Lower leg skin (tissue), 4 donors: ENCODE data around the gene DUOXA2. TPM values are rescaled to one million over a fixed set of nuclear protein-coding genes. Genes with fewer than 3 reads are reported as not detected.

ENCODE experiments used
- DNase-seq, 2 donors: peaks; one replicate each; pipeline ENCODE4 v3.0.0-alpha.2; 2019; ENCODE audit warnings: low spot score in 2 of 2
- H3K4me3 ChIP-seq: fragments of 200-600 bp; sonication (generic); 2 replicates; pipeline ENCODE4 v1.5.1; 2017; ENCODE audit warnings: mild to moderate bottlenecking, low read depth; ENCODE audit not compliant: poor library complexity, severe bottlenecking
- POLR2A ChIP-seq, 2 donors: fragments of 450-650 bp; IDR thresholded peaks; one replicate each; pipeline ENCODE4 v1.6.1; 2016 to 2017; ENCODE audit warnings: antibody characterized with exemption in 2 of 2, mild to moderate bottlenecking in 1 of 2, moderate library complexity in 1 of 2
- WGBS, 2 donors: methylation state at CpG; one replicate each; pipeline ENCODE4 v1.1.5; 2018; 5-methylcytosine and 5-hydroxymethylcytosine counted together
- intact Hi-C: fragments of 100-400 bp; cut with DNase I; formaldehyde crosslinking; loops from one replicate; pipeline ENCODE4 v1.15.0; 2023; ENCODE audit warnings: low total_unique reads
- total RNA-seq, 4 donors: library from RNA; depleted of rRNA; stranded (reverse); fragments of >200 nt; gene quantifications; one replicate each; pipeline ENCODE4 v1.1.0, GENCODE V29; 2016
- TF ChIP-seq, protein P1 (sequence below), 3 donors: fragments of 450-650 bp; IDR thresholded peaks; one replicate each; pipeline ENCODE4 v1.5.1; 2016; ENCODE audit warnings: antibody characterized with exemption in 3 of 3, mild to moderate bottlenecking in 3 of 3, moderate library complexity in 2 of 3

DUOXA2 gene
- total RNA-seq, 4 donors from 2014 or later = not detected

DNA sequence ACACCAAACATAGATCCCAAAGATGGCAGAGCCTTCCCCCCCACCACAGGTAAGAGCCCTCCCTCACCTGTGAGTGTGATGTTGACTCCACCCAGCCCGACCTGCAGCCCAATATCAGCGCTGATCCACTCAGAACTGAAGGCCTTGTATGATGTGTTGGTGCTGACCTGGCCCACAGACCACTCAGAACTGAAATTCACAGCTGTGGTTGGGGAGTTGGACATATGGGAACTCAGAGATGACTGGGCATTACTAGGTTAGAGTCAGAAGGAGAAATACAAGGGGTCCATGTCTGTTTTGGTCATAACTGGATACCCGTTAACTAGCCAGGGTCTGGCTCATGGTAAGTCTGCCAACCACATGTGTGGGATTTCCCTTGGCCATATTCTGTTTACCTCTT is 6.9 kb downstream of the DUOXA2 start:
- 89 to 91% methylated on average over 3 of the region's 3 CpGs for WGBS, 2 donors
- intact Hi-C loops = no loop called here

DNA sequence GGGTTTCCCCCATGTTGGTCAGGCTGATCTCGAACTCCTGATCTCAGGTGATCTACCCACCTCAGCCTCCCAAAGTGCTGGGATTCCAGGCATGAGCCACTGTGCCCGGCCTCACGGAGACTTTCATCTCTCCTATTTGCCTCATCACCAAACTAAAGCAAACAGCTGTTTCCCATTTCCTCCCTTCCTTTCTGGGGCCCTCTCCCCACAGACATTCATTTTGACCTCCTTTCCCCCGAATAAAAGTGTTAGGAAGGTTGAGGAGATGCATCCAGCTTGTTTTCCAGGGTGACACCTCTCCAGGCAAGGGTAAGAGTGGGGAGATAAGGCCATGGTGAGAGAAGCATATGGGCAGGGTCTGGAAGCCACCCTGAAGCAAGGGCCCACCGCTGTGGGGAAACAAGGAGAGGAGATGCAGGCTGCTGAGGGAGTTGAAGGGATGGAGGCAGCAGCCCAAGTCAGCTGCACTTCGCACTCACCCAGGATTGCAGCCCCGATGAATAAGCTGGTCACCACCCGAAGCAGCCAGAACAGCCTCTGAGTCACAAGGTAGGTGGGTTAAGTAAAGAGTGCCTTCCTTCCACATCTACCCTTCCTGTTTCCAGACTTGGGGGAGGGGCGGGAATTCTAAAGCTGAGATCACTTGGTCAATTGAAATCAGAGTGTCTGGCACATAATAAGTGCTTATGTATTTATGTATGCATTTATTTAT is 7.7 kb downstream of the DUOXA2 start:
- H3K4me3 ChIP-seq = no peak overlapping the region
- 53 to 64% methylated on average over 9 of the region's 9 CpGs for WGBS, 2 donors
- TF ChIP-seq, protein P1, sequence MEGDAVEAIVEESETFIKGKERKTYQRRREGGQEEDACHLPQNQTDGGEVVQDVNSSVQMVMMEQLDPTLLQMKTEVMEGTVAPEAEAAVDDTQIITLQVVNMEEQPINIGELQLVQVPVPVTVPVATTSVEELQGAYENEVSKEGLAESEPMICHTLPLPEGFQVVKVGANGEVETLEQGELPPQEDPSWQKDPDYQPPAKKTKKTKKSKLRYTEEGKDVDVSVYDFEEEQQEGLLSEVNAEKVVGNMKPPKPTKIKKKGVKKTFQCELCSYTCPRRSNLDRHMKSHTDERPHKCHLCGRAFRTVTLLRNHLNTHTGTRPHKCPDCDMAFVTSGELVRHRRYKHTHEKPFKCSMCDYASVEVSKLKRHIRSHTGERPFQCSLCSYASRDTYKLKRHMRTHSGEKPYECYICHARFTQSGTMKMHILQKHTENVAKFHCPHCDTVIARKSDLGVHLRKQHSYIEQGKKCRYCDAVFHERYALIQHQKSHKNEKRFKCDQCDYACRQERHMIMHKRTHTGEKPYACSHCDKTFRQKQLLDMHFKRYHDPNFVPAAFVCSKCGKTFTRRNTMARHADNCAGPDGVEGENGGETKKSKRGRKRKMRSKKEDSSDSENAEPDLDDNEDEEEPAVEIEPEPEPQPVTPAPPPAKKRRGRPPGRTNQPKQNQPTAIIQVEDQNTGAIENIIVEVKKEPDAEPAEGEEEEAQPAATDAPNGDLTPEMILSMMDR (IDR thresholded peaks at IDR 0.05) = no peak
- no peak for TF ChIP-seq POLR2A (IDR thresholded peaks at IDR 0.05)
- DNase-seq = no peak
- intact Hi-C loops = no loop called here

More for the DNA sequence above, 6.9 kb downstream of the DUOXA2 start:
- no peak overlapping the region for H3K4me3 ChIP-seq
- DNase-seq = no peak
- TF ChIP-seq POLR2A (IDR thresholded peaks at IDR 0.05) = no peak
- TF ChIP-seq, protein P1 (IDR thresholded peaks at IDR 0.05) = no peak

DNA sequence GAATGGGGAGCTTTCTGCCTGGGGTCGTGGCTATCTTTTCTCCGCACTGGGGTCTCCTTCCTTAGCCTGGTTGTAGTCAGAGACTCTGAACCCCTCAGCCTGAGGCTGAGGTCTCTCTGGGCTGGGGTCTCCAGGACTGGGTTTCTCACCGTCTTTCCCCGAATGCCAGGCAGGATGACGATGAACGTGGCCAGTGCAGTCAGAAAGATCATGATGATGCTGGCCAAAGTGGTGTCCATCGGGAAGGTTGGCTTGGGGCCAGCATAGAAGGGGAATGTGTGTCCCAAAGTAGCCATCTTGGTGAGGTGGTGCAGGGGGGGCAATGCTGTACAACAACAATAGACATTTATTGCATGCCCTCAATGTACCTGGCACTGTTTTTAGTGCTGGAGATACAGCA is 8.6 kb downstream of the DUOXA2 start:
- TF ChIP-seq, protein P1 (IDR thresholded peaks at IDR 0.05) = no peak
- TF ChIP-seq POLR2A (IDR thresholded peaks at IDR 0.05) = no peak
- 91 to 93% methylated on average over 7 of the region's 7 CpGs for WGBS, 2 donors
- H3K4me3 ChIP-seq = no peak overlapping the region
- intact Hi-C loops = no loop called here
- no peak for DNase-seq

DNA sequence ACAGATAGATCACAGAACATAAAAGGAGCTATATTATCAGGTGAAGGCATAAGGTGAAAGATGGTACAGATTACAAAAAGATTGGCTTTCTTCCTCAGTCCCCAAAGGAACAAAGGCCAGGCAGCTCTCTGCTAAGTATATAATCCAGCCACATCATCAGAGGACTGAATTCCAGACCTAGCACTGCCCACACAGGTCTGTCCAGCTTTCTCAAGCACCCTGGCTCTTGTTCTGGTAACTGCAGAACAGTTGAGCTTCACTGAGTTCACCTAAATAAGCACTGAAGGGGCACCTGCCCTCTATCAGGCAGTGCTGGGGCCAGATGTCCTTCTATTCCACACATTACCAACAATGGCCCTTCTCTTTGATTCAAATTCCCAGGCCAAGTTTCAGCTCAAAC is 9.3 kb downstream of the DUOXA2 start:
- no peak for TF ChIP-seq POLR2A (IDR thresholded peaks at IDR 0.05)
- TF ChIP-seq, protein P1 (IDR thresholded peaks at IDR 0.05) = no peak
- H3K4me3 ChIP-seq = no peak overlapping the region
- intact Hi-C loops = no loop called here
- no peak for DNase-seq

DNA sequence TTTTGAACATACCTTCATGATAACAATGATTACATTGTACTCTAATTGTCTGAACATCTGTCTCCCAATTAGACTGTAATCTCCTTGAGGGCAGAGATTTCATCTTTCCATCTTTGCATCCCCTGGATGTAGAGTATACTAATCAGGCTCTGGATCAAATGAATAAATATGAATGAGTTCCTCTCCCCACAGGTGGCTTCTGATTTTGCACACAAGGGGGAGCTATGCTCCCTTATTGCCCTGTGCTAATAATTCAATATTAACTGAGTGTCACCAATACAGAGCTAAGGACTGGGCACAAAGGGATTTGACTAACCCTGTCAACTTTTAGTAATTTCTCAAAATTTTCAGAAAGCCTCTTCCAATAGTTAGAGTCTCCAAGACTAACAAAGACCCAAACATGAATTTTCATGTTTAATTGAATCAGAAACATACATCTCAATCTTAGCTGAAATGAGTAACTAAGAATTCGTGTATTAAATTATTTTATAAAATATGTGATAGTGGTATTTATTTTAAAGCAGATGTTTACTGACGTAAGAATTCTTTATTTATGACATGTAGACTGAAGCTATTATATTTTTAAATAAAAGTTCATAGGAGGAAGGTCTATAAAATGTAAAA is 12.5 kb downstream of the DUOXA2 start:
- H3K4me3 ChIP-seq = no peak overlapping the region
- no peak for DNase-seq
- intact Hi-C loops = no loop called here
- 70 to 72% methylated on average over 2 of the region's 2 CpGs for WGBS, 2 donors
- no peak for TF ChIP-seq POLR2A (IDR thresholded peaks at IDR 0.05)
- TF ChIP-seq, protein P1 (IDR thresholded peaks at IDR 0.05) = no peak
